ENCODE measurements around the gene MOCS3. TPM values are rescaled to one million over a fixed set of nuclear protein-coding genes. Genes with fewer than 3 reads are reported as not detected.

Gene MOCS3
- total RNA-seq, 1 experiment from 2014 or later: 6.4 TPM

GRCh38 chr20:50995506-50995905, 36.9 kb downstream of the MOCS3 start:
- no peak overlapping the region for H2AFZ ChIP-seq (ENCODE audit: low read depth, low read length, poor library complexity, severe bottlenecking)
- no peaks in the 10 kb centered on the region for H3K9me3 ChIP-seq (ENCODE audit: control insufficient read depth in 1 of 2, insufficient read depth in 1 of 2, low read depth in 1 of 2, low read length in 2 of 2)
- no peaks in the 10 kb centered on the region for H3K9me2 ChIP-seq (ENCODE audit: insufficient read depth)
- no peak overlapping the region for H3K27ac ChIP-seq (ENCODE audit: low read depth, low read length)
- intact Hi-C loops (cut with micrococcal nuclease): no loop called here
- ATAC-seq: no peak
- no peak for TF ChIP-seq CBX3 (IDR thresholded peaks at IDR 0.05; ENCODE audit: low read depth)
- H3K4me1 ChIP-seq (ENCODE audit: control insufficient read depth in 1 of 2, insufficient read depth in 2 of 2, low read length in 2 of 2): peaks cover 0 to 8% of the 10 kb centered on the region in 2 experiments; a peak in 1 of 4 replicates
- no peaks in the 10 kb centered on the region for H4K20me1 ChIP-seq (ENCODE audit: insufficient read depth)
- no TSS peak for BruUV-seq (replicated peaks)
- no peaks in the 10 kb centered on the region for H3K36me3 ChIP-seq (ENCODE audit: control insufficient read depth in 1 of 2, insufficient read depth in 2 of 2, low read length in 2 of 2)
- CTCF ChIA-PET: interaction anchor here (1.5 to 1.6 kb wide), 2 partner anchors 8 to 20 kb away, joined by 5 to 9 read pairs; no protein-coding TSS in a partner anchor
- H3K27me3 ChIP-seq (ENCODE audit: insufficient read depth, low read length): peaks cover 8% of the 10 kb centered on the region; the same call in 1 of the 2 replicates
- no peaks in the 10 kb centered on the region for H3K79me2 ChIP-seq (ENCODE audit: insufficient read depth, low read length)
- H3K9ac ChIP-seq (ENCODE audit: low read length): no peak overlapping the region
- DNase-seq (ENCODE audit: low read depth, low spot score): no peak
- H3K4me3 ChIP-seq (replicated peaks in 1 of 2; ENCODE audit: low read depth in 1 of 2, low read length in 2 of 2): no peak overlapping the region
- POLR2A ChIA-PET: no interaction called here
- no peak overlapping the region for H3K4me2 ChIP-seq (ENCODE audit: low read length)
- RAD21 ChIA-PET (ENCODE audit: low non-redundant PET in 1 of 2, low total read pairs in 2 of 2, uncharacterized antibody in 2 of 2, unreplicated experiment in 2 of 2): no interaction called here

GRCh38 chr20:50996901-50997865, 38.6 kb downstream of the MOCS3 start:
- Histone ChIP-seq H3K4me3 (replicated peaks in 1 of 2; ENCODE audit: low read depth in 1 of 2, low read length in 2 of 2) (no peak overlapping the region), H4K20me1 (ENCODE audit: insufficient read depth) (no peaks in the 10 kb centered on the region), H3K9me3 (ENCODE audit: control insufficient read depth in 1 of 2, insufficient read depth in 1 of 2, low read depth in 1 of 2, low read length in 2 of 2) (no peaks in the 10 kb centered on the region), H3K9me2 (ENCODE audit: insufficient read depth) (no peaks in the 10 kb centered on the region), H3K27ac (ENCODE audit: low read depth, low read length) (no peak overlapping the region), H3K27me3 (ENCODE audit: insufficient read depth, low read length) (peaks cover 8% of the 10 kb centered on the region; the same call in 1 of the 2 replicates), H3K4me2 (ENCODE audit: low read length) (no peak overlapping the region), H2AFZ (ENCODE audit: low read depth, low read length, poor library complexity, severe bottlenecking) (no peak overlapping the region), H3K79me2 (ENCODE audit: insufficient read depth, low read length) (no peaks in the 10 kb centered on the region), H3K4me1 (ENCODE audit: control insufficient read depth in 1 of 2, insufficient read depth in 2 of 2, low read length in 2 of 2) (peaks cover 0 to 8% of the 10 kb centered on the region in 2 experiments; a peak in 1 of 4 replicates), H3K9ac (ENCODE audit: low read length) (no peak overlapping the region), H3K36me3 (ENCODE audit: control insufficient read depth in 1 of 2, insufficient read depth in 2 of 2, low read length in 2 of 2) (no peaks in the 10 kb centered on the region)
- no peak for TF ChIP-seq SP1 (IDR thresholded peaks at IDR 0.05; ENCODE audit: low read depth)
- TF ChIP-seq RAD21 (IDR thresholded peaks at IDR 0.05; ENCODE audit: low read depth): no peak
- no peak for TF ChIP-seq ATF3 (IDR thresholded peaks at IDR 0.05)
- TF ChIP-seq SIN3A (IDR thresholded peaks at IDR 0.05; ENCODE audit: low read depth): no peak
- TF ChIP-seq MAX (IDR thresholded peaks at IDR 0.05): no peak
- no peak for TF ChIP-seq ZNF274 (IDR thresholded peaks at IDR 0.05; ENCODE audit: low read depth, low read length)
- no peak for TF ChIP-seq EZH2phosphoT487 (IDR thresholded peaks at IDR 0.05; ENCODE audit: borderline replicate concordance)
- TF ChIP-seq ZFX (IDR thresholded peaks at IDR 0.05): no peak
- no peak for TF ChIP-seq YY1 (IDR thresholded peaks at IDR 0.05; ENCODE audit: extremely low read depth, insufficient replicate concordance, low read depth, low read length)
- no peak for TF ChIP-seq CBX3 (IDR thresholded peaks at IDR 0.05; ENCODE audit: low read depth)
- TF ChIP-seq EZH2 (IDR thresholded peaks at IDR 0.05): no peak
- no peak for TF ChIP-seq POLR2A (IDR thresholded peaks at IDR 0.05; ENCODE audit: borderline replicate concordance, extremely low read depth, insufficient read depth, insufficient read length)
- TF ChIP-seq CTCF (IDR thresholded peaks at IDR 0.05 in 2 of 3, conservative IDR thresholded peaks at IDR 0.05 in 1 of 3; ENCODE audit: borderline replicate concordance in 1 of 3, insufficient read depth in 1 of 3, low read depth in 2 of 3, low read length in 2 of 3): no peak
- no peak for TF ChIP-seq EGR1 (IDR thresholded peaks at IDR 0.05; ENCODE audit: low read depth)
- TF ChIP-seq TCF7L2 (IDR thresholded peaks at IDR 0.05; ENCODE audit: borderline replicate concordance, extremely low read depth, insufficient read depth, insufficient read length): no peak
- no TSS peak for BruUV-seq (replicated peaks)
- ChIA-PET CTCF (interaction anchor here (0.7 to 1.6 kb wide), 5 partner anchors 10 to 310 kb away, joined by 3 to 9 read pairs (median 4); no protein-coding TSS in a partner anchor), POLR2A (no interaction called here), RAD21 (ENCODE audit: low non-redundant PET in 1 of 2, low total read pairs in 2 of 2, uncharacterized antibody in 2 of 2, unreplicated experiment in 2 of 2) (no interaction called here)
- DNase-seq (ENCODE audit: low read depth, low spot score): no peak
- no peak for ATAC-seq
- intact Hi-C loops (cut with micrococcal nuclease): no loop called here
